GM20431 (cell line): ENCODE measurements around the gene KISS1R.

Experiments
- in situ Hi-C: fragments of 300-500 bp; cut with MseI, MboI; formaldehyde crosslinking; loops from one replicate; pipeline ENCODE4 v1.15.0; 2020; ENCODE audit warnings: low sequenced_read_pairs; ENCODE audit not compliant: unreplicated experiment

Gene KISS1R

DNA sequence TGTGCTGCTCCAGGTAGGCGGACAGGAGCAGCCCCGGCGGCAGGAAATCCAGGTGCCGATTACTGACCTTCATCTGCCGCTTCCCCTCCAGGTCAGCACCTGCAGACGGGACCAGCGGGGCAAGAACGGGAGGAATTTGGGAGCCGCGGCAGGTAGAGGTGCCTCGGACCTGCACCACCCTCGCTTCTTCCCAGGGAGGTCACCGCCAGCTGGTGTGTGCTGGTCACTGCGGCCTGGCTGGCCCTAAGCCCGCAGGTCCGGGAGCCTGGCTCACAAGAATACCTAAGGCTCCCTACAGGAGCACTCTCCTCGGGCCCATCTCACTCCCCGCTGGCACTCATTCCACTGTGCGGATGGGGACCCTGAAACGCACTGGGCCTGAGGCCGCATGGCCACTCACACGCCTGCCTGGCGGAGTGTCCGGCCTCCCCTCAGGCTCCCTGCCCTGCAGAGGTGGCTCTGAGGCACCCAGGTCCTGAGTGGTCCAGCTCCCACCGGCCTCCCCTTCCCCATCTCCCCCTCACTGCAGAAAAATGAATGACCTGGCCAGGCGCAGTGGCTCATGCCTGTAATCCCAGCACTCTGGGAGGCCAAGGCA, 19.6 kb upstream of the KISS1R start:
- in situ Hi-C loops: no loop called here

DNA sequence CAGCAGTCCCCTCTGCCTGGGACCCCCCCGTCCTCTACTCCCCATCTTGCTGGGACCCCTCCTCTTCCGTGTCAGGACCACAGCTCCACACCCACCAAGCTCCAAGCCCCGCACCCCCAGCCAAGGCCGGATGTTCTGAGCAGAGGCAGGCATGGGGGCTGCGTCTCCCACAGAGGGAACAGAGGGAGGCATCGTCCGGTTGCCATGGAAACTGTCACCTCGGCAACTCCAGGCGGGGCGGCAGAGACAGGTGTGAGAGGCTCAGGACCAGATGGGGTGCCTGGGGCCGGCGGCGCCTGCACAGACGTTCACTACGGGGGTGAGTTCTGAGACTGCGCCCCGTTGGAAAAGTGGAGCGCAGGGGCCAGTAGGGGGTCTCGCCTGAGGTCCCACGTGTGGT, 18.5 kb upstream of the KISS1R start:
- in situ Hi-C loops: no loop called here

DNA sequence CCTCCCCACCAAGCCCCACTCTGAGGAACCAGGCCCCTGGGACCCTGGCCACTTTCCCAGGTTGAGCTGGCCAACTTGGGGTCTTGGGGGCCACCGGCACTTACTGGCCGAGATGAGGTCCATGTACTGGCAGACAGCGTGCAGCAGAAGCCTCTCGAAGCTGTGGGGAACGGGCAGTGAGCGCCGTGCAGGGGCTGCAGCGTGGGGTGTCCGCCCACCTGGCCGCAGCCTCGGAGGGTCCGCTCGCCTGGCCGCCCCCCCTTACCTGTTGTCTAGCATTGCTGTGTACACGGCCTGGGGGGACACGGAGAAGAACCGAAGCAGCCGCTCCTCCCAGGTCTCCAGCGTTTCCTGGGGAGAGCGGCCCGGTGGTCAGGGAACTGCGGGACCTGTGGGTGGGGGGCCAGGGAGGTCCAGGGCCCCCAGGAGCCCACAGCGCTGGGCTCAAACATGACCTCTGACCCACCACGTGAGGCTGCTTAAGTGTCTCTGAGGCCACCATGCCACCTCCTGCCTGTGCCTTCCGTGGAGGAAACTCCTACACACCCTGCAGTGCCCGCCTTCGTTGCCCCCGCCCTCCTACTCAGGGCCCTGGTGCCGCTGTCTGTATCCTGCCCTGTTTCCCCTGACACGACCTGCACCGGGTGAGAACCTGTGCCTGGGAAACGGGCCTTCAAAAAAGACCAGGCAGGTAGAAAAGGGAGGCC, 17.6 kb upstream of the KISS1R start:
- in situ Hi-C loops: no loop called here

DNA sequence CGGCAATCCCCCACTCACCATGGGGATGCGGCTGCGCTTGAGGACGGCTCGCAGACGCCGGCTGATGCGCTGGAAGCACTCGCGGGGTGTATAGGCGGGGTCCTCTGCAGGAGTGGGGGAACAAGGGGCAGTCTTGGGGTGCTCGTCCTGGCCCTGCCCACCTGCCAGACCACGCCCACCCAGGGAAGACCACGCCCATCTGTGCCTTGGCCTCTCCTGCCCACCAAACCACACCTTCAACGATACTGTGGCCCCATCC, 17.2 kb upstream of the KISS1R start:
- in situ Hi-C loops: no loop called here

DNA sequence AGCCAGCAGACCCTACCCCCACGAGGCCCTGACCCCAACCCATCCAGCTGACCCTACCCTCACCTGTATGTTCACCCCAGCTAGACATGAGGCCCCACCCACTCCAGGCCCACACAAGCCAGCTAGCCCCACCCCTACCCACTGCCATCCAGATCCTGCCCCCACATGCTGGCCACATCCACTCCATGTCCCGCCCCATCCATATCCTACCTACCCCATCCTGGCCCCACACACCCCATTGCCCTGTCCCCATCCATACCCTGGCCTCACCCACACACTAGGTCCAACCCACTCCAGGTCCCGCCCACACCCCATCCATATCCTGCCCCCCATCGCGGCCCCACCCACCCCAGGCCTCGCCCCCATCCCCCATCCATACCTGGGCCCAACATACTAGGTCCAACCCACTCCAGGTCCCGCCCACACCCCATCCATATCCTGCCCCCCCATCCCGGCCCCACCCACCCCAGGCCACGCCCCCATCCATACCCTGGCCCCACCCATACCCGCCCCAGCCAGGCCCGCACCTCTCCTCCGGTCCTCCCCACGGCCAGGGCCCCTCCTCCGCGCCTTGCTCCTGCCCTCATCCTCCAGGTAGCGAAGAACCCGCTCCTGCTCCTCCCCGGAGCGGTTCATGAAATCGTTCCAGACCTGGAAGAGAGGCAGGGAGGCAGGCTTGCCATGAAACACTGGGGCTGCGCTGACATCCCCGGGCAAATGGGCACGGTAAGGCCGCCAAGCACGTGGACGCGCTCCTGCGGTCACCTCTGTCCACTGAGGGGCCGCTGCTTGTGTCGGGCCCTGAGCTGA, 16.6 kb upstream of the KISS1R start:
- in situ Hi-C loops: no loop called here

DNA sequence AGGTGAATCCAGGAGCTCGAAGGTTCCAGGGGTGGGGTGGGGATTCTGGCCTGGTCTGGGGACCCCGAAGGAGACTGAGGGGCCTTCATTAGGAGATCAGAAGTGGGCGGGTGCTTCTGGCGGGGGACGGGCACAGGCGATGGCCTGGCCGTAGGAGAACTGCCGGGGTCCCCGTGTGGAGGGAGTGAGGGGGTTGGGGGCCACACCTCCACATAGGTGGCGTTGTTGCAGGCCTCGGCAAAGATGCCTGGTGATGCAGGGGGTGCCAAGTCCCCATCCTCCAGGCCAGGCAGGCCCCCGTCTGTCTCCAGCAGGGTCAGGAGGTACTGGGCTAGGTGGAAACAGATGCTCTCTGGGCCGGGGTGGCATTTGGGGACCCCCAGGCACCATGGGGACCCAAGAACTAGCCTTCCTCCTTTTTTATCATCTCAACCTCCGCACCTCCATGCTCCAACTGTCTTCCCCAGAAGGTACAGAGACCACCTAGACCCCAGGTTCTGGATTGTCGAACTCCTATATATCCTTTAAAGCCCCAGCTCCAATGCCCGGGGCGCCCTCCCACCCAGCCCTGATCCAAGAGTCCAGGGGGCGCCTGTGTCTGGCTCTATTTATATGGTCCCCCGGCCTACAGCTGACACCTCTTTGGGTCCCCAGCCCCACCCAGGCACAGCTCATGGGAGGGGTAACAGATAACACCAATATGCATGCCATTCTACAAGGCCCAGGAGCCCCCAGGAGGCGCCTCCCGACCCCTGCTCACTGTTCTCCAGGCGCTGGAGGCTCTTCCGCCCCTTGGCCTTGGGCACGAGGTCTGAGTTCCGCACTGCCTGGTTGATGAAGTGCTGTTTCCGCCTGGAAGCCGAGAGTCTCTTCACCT, 15.7 kb upstream of the KISS1R start:
- in situ Hi-C loops: no loop called here

DNA sequence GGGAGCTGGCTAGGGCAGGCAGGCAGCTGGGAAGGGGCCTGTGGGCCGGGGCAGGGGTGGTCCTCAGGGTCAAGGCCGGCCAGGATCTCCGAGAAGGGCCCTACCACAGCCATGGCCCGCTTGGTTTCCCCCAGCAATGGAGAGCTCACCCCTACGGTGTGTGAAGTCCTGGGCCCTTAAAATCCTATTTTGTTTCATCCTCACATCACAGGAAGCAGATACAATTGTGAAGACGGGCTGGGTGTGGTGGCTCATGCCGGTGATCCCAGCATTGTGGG, 15.1 kb upstream of the KISS1R start:
- in situ Hi-C loops: no loop called here

DNA sequence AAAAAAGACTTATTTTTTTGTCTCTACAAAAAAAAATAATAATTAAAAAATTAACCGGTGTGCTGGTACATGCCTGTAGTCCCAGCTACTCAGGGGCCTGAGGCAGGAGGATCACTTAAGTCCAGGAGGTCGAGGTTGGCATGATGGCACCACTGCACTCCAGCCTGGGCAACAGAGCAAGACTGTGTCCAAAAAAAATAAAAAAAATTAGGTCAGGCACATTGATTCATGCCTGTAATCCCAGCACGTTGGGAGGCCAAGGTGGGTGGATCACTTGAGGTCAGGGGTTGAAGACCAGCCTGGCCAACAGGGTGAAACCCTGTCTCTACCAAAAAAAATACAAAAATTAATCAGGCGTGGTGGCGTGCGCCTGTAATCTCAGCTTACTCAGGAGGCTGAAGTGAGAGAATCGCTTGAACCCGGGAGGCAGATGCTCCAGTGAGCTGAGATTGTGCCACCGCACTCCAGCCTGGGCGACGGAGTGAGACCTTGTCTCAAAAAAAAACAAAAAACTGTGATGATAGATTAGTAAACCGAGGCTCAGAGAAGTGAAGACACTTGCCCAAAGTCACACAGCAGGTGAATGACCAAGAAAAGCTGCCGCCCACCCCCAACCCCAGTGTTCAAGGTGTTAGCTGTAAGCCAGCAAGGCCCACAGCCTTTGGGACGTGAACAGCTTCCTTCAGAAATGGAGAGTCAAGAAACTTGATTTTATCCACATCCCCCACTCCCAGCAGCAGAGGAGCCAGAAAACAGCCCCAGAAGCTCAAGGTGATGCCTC, 14.5 kb upstream of the KISS1R start:
- in situ Hi-C loops: no loop called here

DNA sequence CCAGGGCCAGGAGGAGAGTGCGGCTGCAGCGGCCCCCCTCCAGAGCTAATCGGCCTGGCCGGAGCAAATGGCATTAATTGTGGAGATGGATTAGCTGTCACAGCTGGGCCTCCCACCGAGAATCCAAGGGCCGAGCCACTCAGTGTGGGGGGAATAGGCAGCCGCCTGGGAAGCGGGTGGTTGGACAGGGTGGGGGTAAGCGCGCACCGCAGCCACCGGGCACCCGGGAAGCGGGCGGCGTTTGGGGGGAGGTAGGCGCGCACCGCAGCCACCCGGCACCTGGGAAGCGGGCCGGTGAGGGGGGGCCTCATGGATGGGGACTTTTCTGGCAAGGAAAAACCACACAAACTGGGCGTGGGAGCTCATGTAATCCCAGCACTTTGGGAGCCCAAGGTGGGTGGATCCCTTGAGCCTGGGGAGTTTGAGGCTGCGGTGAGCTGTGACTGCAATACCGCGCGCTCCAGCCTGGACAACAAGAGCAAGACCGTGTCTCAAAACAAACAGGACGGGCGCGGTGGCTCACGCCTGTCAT, 13.8 kb upstream of the KISS1R start:
- in situ Hi-C loops: no loop called here

DNA sequence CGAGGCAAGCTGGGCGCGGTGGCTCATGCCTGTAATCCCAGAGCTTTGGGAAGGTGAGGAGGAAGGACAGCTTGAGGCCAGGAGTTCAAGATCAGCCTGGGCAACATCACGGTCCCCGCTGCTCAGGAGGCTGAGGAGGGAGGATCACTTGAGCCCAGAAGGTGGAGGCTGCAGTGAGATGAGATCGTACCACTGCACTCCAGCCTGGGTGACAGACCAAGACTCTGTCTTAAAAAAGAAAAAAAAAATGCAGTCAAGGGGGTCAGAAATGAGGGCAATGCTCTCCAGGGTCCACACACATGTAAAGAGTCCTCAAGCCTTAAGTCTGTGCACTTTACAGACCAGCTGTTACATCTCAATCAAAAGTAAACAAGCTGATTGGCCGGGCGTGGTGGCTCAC, 12.6 kb upstream of the KISS1R start:
- in situ Hi-C loops: no loop called here

DNA sequence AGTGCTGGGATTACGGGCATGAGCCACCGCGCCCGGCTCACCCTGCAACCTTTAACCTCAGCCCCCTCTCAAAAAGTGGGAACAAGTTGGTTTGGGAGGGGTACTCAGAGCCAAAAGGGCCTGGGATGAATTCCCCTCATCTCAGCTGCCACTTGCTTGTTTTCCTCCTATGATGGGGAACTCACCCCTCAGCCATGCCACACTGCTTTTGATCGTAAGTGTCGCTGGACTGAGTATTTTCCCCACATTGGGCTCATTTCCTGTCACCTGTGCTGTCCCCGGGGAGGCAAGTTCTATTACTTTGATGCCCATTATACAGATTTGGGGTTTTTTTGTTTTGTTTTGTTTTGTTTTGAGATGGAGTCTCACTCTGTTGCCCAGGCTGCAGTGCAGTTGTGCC, 10.7 kb upstream of the KISS1R start:
- in situ Hi-C loops: no loop called here

DNA sequence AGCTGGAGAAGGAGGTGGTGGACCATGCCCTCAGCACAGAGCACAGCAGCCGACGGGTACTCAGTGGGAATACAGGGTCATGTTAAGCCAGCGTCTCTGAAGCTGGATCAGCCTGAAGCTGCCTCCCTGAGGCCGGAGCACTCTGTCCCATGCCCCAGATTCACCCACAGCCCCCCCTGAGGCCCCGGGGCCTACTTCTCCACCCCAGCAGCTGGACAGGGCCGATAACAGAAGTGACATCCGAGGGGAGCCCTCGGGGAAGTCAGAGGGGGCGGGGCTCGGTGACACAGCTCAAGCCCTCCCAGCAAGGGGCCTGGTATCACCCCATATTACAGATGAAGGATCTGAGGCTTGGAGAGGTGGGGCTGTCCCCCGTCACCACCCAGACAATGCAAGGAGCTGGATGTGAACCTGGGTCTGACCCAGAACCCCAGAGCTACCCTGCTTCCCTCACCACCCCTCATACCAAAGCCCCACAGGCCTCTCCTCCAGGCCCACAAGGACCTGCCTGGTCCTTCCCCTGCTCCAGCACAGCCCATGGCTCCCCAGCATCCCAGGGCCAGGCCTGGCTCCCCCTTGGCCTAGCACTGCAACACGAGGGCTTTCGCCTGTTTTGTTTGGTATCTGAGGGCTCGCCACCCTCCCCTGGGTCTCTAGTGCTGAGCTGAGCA, 9.8 kb upstream of the KISS1R start:
- in situ Hi-C loops: no loop called here

DNA sequence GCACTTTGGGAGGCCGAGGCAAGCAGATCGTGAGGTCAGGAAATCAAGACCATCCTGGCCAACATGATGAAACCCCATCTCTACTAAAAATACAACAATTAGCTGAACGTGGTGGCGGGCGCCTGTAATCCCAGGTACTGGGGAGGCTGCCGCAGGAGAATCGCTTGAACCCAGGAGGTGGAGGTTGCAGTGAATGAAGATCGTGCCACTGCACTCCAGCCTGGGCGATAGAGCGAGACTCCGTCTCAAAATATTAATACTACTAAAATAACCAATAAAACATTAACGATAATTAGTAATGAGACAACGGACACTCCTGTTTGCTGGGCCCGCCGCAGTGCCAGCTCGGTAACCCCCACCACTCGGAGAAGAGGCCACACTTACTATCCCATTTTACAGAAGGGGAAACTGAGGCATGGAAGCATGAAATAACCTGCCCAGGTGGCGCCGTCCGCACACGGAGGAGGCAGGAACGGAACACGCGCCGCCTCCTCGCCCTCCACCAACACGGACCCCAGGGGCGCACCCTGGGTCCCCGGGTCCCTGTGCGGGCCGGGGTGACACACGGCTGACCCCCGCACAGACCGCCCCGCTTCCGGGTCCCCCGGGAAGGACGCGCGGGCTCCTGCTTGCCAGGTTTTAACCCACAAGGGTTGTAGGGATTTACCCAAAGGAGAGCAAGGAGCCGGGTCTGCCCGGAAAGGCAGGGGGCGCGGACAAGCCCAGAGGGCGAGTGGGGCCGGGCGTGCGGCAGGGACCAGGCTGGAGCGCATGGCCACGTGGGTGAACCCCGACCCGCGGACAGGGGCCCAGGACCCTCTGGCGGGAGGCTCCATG, 5.7 kb upstream of the KISS1R start:
- in situ Hi-C loops: no loop called here

DNA sequence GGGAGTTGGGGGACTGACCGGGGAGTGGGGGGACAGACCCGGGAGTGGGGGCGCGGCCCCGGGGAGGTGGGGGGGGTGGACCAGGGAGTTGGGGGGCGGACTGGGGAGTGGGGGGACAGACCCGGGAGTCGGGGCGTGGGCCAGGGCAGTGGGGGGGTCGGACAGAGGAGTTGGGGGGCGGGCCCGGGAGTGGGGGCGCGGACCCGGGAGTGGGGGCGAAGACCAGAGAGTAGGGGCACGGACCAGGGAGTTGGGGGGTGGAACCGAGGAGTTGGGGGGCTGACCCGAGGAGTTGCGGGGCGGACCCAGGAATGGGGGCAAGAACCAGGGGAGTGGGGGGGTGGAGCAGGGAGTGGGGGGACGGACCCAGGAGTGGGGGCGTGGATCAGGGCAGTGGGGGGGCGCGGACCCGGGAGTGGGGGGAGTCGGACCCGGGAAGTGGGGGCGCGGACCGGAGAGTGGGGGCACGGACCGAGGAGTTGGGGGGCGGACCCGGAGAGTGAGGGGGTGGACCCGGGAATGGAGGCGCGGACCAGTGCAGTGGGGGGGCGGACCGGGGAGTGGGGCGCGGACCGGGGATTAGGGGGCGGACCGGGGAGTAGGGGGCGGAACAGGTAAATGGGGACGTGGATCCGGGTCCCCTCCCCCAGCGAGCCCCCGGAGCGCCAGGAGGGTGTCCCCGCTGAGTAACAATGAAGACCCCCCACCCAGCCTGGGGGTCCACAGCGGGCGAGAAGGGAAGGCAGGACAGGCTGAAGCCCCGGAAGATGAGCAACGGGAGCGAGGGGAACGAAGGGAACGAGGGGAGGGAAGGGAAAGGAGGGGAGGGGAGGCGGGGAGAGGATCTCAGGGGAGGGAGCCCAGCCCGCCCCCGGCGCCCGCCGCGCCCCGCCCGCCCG, 4.7 kb upstream of the KISS1R start:
- in situ Hi-C loops: no loop called here

DNA sequence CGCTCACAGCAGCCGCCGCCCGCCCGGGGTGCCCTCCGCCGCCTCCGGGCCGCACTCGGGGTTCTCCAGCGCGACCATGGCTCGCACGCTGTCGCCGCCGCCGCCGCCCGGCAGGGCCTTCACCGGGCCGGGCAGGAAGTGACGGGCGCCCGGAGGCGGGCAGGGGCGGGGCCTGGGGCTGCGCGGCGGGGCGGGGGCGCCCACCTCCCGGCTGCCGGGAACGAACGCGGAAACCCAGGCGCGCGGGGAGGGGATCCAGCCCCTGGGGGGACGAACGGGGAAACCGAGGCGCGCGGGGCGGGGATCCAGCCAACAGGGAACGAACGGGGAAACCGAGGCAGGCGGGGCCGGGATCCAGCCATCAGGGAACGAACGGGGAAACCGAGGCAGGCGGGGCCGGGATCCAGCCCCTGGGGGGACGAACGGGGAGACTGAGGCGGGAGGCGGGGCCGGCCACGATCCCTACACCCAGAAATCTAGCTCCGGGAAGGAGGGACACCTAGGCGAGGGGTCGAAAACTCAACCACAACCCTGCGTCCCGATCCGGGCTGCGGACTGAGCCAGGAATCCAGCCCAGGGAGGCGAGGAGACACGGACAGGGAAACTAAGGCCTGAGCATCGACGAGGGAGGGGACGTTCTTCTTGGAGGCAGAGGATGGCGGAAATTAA, 3.9 kb upstream of the KISS1R start, which contains the start of gene R3HDM4:
Gene R3HDM4, minus strand, starts transcription at position 140 of the 669 bp plus-strand sequence. Its CDS starts 62 bp downstream, at position 78.
- in situ Hi-C loops: no loop called here

DNA sequence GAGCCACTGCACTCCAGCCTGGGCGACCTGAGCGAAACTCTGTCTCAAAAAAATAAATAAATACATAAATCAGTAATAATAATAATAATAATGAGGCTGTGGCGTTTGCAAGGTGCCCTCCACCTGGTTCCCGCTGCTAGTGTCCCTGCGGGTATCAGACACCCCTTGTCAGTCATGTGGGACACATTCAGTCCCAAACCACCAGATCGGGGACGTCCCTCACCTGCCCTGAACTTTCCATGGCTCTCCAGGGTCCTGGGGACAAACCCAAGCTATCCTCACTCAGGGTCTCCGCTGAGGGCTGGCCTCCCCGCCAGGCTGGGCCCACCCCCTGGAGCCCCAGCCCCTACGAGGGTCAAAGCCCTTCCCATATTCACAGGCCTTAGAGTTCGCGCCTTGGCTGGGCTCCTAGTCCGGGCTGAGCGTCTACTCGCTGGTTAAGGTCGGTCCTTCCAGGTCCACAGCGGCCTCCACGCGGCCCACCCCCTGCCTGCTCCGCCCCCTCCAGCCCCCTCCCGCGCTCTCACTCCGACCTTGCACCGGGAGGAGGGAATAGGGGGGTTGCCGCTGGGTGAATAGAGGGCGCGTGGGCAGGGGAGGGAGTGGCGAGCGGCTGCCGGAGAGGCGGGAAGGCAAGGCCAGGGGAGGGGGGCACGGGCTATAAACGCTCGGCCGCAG, 349 bp upstream of the KISS1R start:
- in situ Hi-C loops: no loop called here

DNA sequence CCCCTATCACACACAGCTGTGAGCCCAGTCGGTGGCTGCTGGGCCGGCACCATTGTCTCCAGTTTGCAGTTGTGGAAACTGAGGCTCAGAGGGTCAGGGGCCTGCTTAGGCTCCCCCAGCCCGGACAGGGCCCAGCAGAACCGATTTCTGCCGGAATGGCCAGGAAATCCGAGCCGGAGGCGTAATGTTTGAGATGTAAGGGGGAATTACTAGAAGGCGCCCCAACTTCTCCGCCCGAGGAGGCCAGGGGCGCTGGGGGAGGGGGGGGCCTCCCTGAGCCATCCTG, 962 bp downstream of the KISS1R start:
- in situ Hi-C loops: no loop called here
